Uterus (tissue), 2 donors: ENCODE measurements around the gene RAB14.

Experiments used
- POLR2A ChIP-seq, 2 donors: fragments of 450-650 bp; IDR thresholded peaks; one replicate each; pipeline ENCODE4 v1.6.1; 2016; ENCODE audit warnings: antibody characterized with exemption in 2 of 2, mild to moderate bottlenecking in 1 of 2, moderate library complexity in 1 of 2
- TF ChIP-seq, protein P1 (sequence below), 4 experiments: fragments of 200-600 bp in 2 of 4; fragments of 450-650 bp in 2 of 4; sonication (generic) in 2 of 4; IDR thresholded peaks; one replicate each; pipeline ENCODE4 v1.5.1; 2016 to 2019; ENCODE audit warnings: antibody characterized with exemption in 4 of 4, mild to moderate bottlenecking in 2 of 4, moderate library complexity in 1 of 4

GRCh38 chr9:121210536-121210935, 8.9 kb upstream of the RAB14 start:
- TF ChIP-seq POLR2A (IDR thresholded peaks at IDR 0.05) = no peak
- TF ChIP-seq, protein P1, sequence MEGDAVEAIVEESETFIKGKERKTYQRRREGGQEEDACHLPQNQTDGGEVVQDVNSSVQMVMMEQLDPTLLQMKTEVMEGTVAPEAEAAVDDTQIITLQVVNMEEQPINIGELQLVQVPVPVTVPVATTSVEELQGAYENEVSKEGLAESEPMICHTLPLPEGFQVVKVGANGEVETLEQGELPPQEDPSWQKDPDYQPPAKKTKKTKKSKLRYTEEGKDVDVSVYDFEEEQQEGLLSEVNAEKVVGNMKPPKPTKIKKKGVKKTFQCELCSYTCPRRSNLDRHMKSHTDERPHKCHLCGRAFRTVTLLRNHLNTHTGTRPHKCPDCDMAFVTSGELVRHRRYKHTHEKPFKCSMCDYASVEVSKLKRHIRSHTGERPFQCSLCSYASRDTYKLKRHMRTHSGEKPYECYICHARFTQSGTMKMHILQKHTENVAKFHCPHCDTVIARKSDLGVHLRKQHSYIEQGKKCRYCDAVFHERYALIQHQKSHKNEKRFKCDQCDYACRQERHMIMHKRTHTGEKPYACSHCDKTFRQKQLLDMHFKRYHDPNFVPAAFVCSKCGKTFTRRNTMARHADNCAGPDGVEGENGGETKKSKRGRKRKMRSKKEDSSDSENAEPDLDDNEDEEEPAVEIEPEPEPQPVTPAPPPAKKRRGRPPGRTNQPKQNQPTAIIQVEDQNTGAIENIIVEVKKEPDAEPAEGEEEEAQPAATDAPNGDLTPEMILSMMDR (IDR thresholded peaks at IDR 0.05) = no peak
